H1 (cell line): ENCODE measurements around the gene SP4. TPM values are rescaled to one million over a fixed set of nuclear protein-coding genes. Genes with fewer than 3 reads are reported as not detected.

Experiments used
- BACH1 ChIP-seq: IDR thresholded peaks from 2 replicates; pipeline ENCODE4 v1.6.1; 2012; ENCODE audit warnings: low read length, improper control_type of control experiment
- BCL11A ChIP-seq, 2 experiments: IDR thresholded peaks; one replicate each; pipeline ENCODE4 v1.6.1; 2011; ENCODE audit warnings: low read depth in 2 of 2, low read length in 2 of 2, mild to moderate bottlenecking in 2 of 2
- CBX5 ChIP-seq: fragments of 300-800, 300-1000 bp; sonication (generic); IDR thresholded peaks from 2 replicates; pipeline ENCODE4 v1.7.1; 2016; ENCODE audit warnings: antibody characterized with exemption, low read length, low read depth
- polyA plus RNA-seq, 7 experiments: library from polyadenylated mRNA; depleted of rRNA in 3 of 7; stranded (reverse) in 5 of 7; unstranded in 2 of 7; fragments of >200 nt in 5 of 7; fragments of 200-250 nt in 2 of 7; gene quantifications; 1 replicate in 5 of 7; 2 replicates in 1 of 7; 4 replicates in 1 of 7; pipeline versions ENCODE4 v1.2.1 to v1.2.3, GENCODE V29; 2011 to 2013; ENCODE audit warnings: missing spikeins in 2 of 7, mixed read lengths in 2 of 7
- total RNA-seq: library from RNA; stranded (reverse); fragmentation: NEBNext Ultra II Directional; extraction: Animal tissue kit (Norgen Biotek cat#: 25700); gene quantifications from 2 replicates; pipeline ENCODE4 v1.2.1, GENCODE V29; 2021
- TF ChIP-seq, protein P1 (sequence below): IDR thresholded peaks from 2 replicates; pipeline ENCODE4 v1.6.1; 2011; ENCODE audit warnings: low read length, improper control_type of control experiment
- TF ChIP-seq, protein P2 (sequence below): fragments of 300-600 bp; sonication (generic); IDR thresholded peaks from 2 replicates; pipeline ENCODE4 v1.7.1; 2012; ENCODE audit warnings: low read length, moderate library complexity, mild to moderate bottlenecking, inconsistent platforms; ENCODE audit not compliant: insufficient replicate concordance

SP4 gene
- total and polyA plus RNA-seq, 2 of the 8 experiments (the other 6 are each of a cell fraction or from before 2014, with no cell fraction given), result 10.0 to 24.0 TPM

DNA sequence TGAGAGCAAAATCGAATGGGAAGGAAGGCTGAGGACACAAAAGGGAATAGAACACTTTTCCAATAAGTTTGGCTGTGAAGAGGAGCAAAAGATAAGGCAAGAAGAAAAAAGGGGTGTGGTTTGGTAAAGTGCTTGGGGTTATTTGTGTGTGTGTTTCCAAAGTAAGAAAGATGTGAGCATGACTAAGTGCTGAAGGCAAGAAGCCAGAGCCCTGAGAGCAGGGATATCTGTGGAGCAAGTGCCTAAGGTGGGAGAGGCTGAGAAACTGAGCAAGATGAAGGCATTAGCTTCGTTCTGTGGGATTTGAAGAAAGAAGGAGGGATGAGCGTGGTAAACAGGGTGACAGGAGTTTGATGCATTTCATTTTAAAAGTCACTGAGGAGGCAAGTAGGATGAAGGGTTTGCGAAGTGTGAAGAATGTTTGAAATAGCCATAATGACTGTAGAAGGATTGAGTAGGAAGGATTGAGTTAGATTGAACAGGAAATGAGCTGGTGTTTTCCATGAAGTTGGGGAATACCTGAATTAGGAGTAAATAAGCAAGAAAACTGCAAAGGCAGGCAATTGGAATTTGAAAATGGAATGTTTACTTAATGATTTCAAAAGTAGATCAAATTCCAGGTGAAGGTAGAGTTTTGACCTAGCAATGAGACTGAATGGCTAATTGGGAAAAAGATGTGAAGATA, 19.9 kb upstream of the SP4 start (continued):
- TF ChIP-seq, protein P1, sequence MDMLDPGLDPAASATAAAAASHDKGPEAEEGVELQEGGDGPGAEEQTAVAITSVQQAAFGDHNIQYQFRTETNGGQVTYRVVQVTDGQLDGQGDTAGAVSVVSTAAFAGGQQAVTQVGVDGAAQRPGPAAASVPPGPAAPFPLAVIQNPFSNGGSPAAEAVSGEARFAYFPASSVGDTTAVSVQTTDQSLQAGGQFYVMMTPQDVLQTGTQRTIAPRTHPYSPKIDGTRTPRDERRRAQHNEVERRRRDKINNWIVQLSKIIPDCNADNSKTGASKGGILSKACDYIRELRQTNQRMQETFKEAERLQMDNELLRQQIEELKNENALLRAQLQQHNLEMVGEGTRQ, result no peak
- TF ChIP-seq CBX5 (no peak), BACH1 (no peak), BCL11A (IDR thresholded peaks at IDR 0.05; ENCODE audit: low read depth in 2 of 2, low read length in 2 of 2) (no peak)
- TF ChIP-seq, protein P2, sequence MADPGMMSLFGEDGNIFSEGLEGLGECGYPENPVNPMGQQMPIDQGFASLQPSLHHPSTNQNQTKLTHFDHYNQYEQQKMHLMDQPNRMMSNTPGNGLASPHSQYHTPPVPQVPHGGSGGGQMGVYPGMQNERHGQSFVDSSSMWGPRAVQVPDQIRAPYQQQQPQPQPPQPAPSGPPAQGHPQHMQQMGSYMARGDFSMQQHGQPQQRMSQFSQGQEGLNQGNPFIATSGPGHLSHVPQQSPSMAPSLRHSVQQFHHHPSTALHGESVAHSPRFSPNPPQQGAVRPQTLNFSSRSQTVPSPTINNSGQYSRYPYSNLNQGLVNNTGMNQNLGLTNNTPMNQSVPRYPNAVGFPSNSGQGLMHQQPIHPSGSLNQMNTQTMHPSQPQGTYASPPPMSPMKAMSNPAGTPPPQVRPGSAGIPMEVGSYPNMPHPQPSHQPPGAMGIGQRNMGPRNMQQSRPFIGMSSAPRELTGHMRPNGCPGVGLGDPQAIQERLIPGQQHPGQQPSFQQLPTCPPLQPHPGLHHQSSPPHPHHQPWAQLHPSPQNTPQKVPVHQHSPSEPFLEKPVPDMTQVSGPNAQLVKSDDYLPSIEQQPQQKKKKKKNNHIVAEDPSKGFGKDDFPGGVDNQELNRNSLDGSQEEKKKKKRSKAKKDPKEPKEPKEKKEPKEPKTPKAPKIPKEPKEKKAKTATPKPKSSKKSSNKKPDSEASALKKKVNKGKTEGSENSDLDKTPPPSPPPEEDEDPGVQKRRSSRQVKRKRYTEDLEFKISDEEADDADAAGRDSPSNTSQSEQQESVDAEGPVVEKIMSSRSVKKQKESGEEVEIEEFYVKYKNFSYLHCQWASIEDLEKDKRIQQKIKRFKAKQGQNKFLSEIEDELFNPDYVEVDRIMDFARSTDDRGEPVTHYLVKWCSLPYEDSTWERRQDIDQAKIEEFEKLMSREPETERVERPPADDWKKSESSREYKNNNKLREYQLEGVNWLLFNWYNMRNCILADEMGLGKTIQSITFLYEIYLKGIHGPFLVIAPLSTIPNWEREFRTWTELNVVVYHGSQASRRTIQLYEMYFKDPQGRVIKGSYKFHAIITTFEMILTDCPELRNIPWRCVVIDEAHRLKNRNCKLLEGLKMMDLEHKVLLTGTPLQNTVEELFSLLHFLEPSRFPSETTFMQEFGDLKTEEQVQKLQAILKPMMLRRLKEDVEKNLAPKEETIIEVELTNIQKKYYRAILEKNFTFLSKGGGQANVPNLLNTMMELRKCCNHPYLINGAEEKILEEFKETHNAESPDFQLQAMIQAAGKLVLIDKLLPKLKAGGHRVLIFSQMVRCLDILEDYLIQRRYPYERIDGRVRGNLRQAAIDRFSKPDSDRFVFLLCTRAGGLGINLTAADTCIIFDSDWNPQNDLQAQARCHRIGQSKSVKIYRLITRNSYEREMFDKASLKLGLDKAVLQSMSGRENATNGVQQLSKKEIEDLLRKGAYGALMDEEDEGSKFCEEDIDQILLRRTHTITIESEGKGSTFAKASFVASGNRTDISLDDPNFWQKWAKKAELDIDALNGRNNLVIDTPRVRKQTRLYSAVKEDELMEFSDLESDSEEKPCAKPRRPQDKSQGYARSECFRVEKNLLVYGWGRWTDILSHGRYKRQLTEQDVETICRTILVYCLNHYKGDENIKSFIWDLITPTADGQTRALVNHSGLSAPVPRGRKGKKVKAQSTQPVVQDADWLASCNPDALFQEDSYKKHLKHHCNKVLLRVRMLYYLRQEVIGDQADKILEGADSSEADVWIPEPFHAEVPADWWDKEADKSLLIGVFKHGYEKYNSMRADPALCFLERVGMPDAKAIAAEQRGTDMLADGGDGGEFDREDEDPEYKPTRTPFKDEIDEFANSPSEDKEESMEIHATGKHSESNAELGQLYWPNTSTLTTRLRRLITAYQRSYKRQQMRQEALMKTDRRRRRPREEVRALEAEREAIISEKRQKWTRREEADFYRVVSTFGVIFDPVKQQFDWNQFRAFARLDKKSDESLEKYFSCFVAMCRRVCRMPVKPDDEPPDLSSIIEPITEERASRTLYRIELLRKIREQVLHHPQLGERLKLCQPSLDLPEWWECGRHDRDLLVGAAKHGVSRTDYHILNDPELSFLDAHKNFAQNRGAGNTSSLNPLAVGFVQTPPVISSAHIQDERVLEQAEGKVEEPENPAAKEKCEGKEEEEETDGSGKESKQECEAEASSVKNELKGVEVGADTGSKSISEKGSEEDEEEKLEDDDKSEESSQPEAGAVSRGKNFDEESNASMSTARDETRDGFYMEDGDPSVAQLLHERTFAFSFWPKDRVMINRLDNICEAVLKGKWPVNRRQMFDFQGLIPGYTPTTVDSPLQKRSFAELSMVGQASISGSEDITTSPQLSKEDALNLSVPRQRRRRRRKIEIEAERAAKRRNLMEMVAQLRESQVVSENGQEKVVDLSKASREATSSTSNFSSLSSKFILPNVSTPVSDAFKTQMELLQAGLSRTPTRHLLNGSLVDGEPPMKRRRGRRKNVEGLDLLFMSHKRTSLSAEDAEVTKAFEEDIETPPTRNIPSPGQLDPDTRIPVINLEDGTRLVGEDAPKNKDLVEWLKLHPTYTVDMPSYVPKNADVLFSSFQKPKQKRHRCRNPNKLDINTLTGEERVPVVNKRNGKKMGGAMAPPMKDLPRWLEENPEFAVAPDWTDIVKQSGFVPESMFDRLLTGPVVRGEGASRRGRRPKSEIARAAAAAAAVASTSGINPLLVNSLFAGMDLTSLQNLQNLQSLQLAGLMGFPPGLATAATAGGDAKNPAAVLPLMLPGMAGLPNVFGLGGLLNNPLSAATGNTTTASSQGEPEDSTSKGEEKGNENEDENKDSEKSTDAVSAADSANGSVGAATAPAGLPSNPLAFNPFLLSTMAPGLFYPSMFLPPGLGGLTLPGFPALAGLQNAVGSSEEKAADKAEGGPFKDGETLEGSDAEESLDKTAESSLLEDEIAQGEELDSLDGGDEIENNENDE, result no peak
- TF ChIP-seq, all 59 proteins: peak for 0
